Stimulated activated naive CD4-positive, alpha-beta T cell (primary cell): ENCODE results near the gene TMEM269.

Experiments used
- DNase-seq, 6 experiments: peaks; one replicate each; lab custom pipeline; 2025; lab: John Stamatoyannopoulos, UW

Gene TMEM269

GRCh38 chr1:42784946-42785693 is at the start of gene TMEM269:
Gene TMEM269, plus strand, starts transcription at chr1:42784991. Its CDS starts 4,903 bp downstream, at chr1:42789894.
- peak; percentile 6 to 52 (median 20) for DNase-seq

- no peak for DNase-seq
Measured at GRCh38 chr1:42735056-42735455, 49.7 kb upstream of the TMEM269 start.

- DNase-seq, result no peak
Measured at GRCh38 chr1:42735477-42736105, 49.2 kb upstream of the TMEM269 start.

GRCh38 chr1:42736152-42736551 is 48.6 kb upstream of the TMEM269 start:
- DNase-seq, result no peak

GRCh38 chr1:42736571-42737200 is 48.1 kb upstream of the TMEM269 start:
- DNase-seq, result no peak

- DNase-seq, result peak in 1 of 6 experiments; percentile 10
Measured at GRCh38 chr1:42737257-42737656, 47.5 kb upstream of the TMEM269 start.

- DNase-seq, result no peak
Measured at GRCh38 chr1:42737986-42738677, 46.7 kb upstream of the TMEM269 start.

- no peak for DNase-seq
Measured at GRCh38 chr1:42738678-42739226, 46.0 kb upstream of the TMEM269 start.

- DNase-seq, result no peak
Measured at GRCh38 chr1:42739753-42740700, 44.8 kb upstream of the TMEM269 start, which contains the start of gene CLDN19. Gene CLDN19, minus strand, starts transcription at chr1:42740236. Its CDS starts 173 bp downstream, at chr1:42740063.

- DNase-seq, result no peak
Measured at GRCh38 chr1:42740851-42741580, 43.8 kb upstream of the TMEM269 start.

GRCh38 chr1:42741706-42742105 is 43.1 kb upstream of the TMEM269 start:
- DNase-seq, result no peak

GRCh38 chr1:42742141-42742540 is 42.6 kb upstream of the TMEM269 start:
- no peak for DNase-seq

GRCh38 chr1:42742617-42743316 is 42.0 kb upstream of the TMEM269 start:
- no peak for DNase-seq

- no peak for DNase-seq
Measured at GRCh38 chr1:42743317-42744147, 41.3 kb upstream of the TMEM269 start.

GRCh38 chr1:42744148-42744413 is 40.7 kb upstream of the TMEM269 start:
- DNase-seq, result no peak

GRCh38 chr1:42745851-42746250 is 38.9 kb upstream of the TMEM269 start:
- no peak for DNase-seq

- no peak for DNase-seq
Measured at GRCh38 chr1:42746436-42747105, 38.2 kb upstream of the TMEM269 start.

GRCh38 chr1:42747125-42747524 is 37.7 kb upstream of the TMEM269 start:
- peak in 5 of 6 experiments; percentile 24 to 39 (median 32) for DNase-seq
